HK-2 (cell line): Measurements from ENCODE around the gene FOLR2.
A peak's percentile ranks its signal among the peaks of the same experiment; 100 is the strongest.

ENCODE experiments used
- DNase-seq: peaks from one replicate; pipeline ENCODE4 v3.0.0-alpha.2; 2018; ENCODE audit not compliant: unreplicated experiment

FOLR2 gene

GRCh38 chr11:72229925-72230763 lies 13.6 kb downstream of the FOLR2 start:
- DNase-seq, result no peak

DNA sequence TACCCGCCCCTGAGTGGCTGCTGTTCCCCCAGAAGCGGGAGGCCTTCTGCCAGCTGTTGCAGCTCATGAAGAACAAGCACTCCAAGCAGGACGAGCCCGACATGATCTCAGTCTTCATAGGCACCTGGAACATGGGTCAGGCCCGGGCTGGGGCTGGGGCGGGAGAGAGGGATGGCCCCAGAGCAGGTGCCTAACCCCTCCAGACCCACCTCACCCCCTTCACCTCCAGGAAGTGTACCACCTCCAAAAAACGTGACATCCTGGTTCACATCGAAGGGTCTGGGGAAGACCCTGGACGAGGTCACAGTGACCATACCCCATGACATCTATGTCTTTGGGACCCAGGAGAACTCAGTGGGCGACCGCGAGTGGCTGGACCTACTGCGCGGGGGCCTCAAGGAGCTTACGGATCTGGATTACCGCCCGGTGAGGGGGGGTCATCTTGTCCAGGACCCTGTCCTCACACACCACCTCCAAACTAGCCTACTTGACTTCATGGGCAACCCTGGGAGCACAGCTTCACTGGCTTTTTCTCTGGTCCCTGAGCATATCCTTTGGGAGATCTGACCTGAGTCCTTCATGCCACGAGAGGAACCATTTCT lies 14.3 kb downstream of the FOLR2 start:
- DNase-seq, result no peak

DNA sequence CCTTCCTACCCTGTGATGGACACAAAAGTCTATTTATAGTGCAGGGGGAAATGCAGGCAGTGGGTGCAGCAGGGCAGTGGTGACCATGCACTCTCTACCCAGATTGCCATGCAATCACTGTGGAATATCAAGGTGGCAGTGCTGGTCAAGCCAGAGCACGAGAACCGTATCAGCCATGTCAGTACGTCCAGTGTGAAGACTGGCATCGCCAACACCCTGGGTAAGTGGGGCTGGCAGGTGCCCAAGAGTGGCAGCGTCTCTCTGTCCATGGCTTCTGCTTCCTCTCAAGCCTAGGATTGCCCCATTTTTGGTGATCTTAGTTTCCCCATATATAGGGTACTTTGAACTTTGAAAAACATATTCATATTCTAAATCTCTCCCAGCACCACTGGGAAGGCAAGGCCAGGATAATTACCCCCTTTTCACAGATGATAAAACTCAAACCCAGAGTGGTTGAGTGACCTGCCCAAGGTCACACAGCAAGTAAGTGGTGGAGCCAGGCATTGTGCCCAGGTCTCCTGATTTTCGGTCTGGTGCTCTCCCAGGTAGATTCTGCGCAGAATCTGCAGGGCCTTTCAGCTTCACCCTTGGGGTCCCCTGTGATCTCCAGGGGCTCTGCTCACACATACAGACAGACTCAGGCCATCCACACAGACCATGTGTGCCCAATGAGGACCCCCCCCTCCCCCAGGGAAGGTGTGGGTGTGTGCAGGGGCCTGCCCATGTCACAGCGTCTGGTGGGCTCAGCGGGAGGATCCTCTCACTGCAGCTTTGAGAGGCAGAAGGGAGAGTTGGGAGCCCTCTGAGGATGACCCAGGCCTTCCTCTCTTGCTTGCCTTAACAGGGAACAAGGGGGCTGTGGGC lies 15.0 kb downstream of the FOLR2 start:
- DNase-seq, result no peak

GRCh38 chr11:72232260-72233055 lies 15.9 kb downstream of the FOLR2 start:
- no peak for DNase-seq

DNA sequence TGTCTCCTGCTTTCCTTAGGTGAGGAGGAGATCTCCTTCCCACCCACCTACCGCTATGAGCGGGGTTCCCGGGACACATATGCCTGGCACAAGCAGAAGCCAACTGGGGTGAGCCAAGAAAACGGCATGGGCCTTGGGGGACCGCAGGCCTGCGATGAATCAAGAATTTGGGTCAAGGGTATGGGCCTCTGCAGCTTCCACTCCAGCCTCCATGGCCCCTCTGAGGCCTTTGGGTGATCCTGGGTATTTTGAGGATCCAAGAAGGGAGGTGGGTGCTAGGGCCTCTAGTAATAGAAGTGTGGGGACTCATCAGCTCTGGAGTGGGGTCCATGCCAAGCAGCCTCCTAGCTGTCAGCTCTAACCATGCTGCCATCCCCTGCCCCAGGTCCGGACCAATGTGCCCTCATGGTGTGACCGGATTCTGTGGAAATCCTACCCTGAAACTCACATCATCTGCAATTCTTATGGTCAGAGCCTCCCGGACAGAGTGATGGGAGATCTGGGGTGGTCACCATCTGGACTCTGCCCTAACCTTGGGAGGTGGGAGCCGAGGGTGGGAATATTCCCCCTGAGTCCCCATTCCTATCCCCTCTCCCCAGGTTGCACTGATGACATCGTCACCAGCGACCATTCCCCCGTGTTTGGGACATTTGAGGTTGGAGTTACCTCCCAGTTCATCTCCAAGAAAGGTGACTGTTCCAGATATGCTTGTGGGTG lies 16.6 kb downstream of the FOLR2 start:
- DNase-seq, result no peak

- DNase-seq, result no peak
These were observed 17.3 kb downstream of the FOLR2 start for GRCh38 chr11:72233773-72234513.

GRCh38 chr11:72234514-72234830 lies 17.9 kb downstream of the FOLR2 start:
- no peak for DNase-seq

DNA sequence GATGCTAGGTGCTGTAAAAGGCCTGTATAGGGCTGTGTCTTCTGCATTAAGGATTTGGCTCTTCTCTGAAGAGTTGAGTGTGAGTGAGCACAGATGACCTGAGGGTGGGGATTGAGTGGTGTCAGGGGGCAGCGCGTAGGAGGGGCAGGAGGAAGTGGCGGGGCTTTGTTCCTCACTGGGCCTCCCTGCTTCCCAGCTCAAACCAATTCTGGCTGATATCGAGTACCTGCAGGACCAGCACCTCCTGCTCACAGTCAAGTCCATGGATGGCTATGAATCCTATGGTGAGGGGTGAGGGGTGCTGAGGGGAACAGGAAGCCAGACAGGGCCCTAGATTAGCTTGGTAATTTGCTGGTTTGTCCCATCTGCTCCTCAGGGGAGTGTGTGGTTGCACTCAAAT lies 18.3 kb downstream of the FOLR2 start:
- DNase-seq, result no peak

- DNase-seq, result no peak
These were observed 18.9 kb downstream of the FOLR2 start for GRCh38 chr11:72235351-72236057.

GRCh38 chr11:72236083-72236697 lies 19.6 kb downstream of the FOLR2 start:
- no peak for DNase-seq

- no peak for DNase-seq
These were observed 20.1 kb downstream of the FOLR2 start for GRCh38 chr11:72236774-72237111.

- no peak for DNase-seq
These were observed 20.7 kb downstream of the FOLR2 start for GRCh38 chr11:72237112-72237931.

DNA sequence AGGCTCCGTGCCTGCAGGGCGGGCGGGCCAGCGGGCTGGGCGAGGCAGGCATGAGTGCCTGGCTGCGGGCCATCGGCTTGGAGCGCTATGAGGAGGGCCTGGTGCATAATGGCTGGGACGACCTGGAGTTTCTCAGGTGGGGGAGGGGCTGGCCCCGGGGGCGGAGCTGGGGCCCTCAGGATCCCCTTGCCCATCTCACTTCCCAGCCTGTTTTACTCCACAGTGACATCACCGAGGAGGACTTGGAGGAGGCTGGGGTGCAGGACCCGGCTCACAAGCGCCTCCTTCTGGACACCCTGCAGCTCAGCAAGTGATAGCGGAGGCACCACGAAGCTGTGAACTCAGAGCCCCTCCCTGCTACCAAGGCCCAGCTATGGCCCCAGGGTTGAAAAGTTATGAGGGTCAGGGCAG lies 21.5 kb downstream of the FOLR2 start:
- peak; percentile 41 for DNase-seq

DNA sequence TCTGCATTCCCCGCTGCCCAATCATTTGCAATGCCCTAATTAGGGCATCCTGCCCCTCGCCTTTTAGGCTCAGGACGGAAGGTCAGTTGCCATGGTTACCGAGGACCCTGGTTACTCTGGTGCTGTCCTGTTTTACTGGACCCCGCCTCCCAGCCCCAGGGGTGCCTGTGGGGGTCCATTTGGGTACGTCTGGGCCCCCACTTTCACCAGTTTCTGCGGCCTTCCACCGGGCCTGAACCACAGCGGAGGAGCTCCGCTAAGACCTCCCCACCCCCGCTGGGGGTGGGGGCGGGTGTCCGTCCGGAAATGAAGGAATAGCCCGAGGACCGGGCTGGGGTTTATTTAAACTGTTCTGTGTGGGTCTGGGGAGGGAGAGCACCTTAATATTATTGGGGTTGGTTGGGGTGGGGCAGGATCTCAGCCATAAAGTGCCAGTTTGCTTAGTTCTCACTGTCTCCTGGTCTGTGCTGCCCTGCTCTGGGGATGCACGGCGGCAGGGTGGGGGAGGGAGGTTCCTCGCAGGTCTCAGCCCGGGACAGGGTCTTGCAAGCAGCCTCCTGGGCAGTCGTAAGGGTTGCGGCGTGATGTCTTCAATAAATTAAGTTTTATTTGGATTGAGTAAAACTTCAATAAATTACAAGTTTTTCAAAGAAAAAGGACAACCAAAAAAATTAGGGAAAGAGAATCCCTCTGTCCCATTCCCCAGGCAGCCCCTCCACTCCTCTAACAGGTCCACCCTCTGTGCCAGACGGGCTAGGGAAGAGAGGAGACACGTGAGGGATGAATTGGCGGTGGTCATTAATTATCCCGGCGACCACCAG lies 22.1 kb downstream of the FOLR2 start:
- DNase-seq, result no peak

GRCh38 chr11:72239313-72239848 lies 22.8 kb downstream of the FOLR2 start:
- peak; percentile 82 for DNase-seq

DNA sequence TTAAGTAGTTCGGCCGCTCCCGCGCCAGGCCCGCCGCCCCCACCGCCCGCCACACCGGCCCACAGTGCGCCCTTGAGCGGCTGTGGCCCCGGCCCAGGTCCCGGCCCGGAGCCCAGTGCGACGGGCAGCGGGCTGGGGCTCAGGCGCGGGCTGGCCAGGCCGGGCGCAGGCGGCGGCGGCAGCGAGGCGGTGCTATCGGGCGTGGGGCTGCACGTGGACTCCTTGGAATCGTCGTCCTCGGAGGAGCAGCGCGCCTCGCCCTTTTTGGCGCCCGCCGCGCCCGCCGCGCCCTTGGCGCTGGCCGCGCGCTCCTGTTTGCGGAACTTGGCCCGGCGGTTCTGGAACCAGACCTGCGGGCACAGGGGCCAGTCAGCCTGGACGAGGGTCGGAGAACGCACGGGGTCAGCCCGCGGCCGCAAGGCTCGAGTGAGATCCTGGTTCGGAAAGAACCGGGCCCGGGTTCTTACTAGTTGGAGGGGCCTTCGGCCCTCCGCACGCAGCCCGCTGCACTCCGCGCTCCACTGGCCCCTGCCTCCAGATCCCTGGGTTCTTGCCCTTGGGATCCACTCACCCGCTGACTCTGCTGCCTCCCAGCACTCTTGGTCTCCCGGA lies 23.4 kb downstream of the FOLR2 start:
- no peak for DNase-seq
